Measurements from ENCODE around the gene TSPOAP1.

The TSPOAP1 gene

DNA sequence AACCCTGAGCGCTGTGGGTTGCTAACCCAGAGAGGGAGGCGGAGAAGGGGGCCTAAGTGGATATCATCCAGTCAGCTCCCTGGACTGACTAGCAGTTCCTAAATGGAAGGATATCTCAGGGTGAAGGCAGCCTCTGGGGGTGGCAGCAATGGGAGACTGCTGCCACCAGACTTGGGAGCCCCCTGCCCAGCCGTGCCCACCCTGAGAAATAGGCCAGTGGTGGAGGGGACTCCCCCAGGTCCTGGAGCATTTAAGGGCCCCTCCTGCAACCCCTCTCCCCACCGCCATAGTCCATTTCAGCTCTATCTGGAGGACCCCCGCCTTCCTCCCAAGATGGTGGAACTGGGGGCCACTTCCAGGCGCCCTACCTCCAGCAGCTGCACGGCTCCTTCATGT is 8.4 kb downstream of the TSPOAP1 start:
- TF ChIP-seq, protein P1, sequence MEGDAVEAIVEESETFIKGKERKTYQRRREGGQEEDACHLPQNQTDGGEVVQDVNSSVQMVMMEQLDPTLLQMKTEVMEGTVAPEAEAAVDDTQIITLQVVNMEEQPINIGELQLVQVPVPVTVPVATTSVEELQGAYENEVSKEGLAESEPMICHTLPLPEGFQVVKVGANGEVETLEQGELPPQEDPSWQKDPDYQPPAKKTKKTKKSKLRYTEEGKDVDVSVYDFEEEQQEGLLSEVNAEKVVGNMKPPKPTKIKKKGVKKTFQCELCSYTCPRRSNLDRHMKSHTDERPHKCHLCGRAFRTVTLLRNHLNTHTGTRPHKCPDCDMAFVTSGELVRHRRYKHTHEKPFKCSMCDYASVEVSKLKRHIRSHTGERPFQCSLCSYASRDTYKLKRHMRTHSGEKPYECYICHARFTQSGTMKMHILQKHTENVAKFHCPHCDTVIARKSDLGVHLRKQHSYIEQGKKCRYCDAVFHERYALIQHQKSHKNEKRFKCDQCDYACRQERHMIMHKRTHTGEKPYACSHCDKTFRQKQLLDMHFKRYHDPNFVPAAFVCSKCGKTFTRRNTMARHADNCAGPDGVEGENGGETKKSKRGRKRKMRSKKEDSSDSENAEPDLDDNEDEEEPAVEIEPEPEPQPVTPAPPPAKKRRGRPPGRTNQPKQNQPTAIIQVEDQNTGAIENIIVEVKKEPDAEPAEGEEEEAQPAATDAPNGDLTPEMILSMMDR (IDR thresholded peaks at IDR 0.05), result no peak

DNA sequence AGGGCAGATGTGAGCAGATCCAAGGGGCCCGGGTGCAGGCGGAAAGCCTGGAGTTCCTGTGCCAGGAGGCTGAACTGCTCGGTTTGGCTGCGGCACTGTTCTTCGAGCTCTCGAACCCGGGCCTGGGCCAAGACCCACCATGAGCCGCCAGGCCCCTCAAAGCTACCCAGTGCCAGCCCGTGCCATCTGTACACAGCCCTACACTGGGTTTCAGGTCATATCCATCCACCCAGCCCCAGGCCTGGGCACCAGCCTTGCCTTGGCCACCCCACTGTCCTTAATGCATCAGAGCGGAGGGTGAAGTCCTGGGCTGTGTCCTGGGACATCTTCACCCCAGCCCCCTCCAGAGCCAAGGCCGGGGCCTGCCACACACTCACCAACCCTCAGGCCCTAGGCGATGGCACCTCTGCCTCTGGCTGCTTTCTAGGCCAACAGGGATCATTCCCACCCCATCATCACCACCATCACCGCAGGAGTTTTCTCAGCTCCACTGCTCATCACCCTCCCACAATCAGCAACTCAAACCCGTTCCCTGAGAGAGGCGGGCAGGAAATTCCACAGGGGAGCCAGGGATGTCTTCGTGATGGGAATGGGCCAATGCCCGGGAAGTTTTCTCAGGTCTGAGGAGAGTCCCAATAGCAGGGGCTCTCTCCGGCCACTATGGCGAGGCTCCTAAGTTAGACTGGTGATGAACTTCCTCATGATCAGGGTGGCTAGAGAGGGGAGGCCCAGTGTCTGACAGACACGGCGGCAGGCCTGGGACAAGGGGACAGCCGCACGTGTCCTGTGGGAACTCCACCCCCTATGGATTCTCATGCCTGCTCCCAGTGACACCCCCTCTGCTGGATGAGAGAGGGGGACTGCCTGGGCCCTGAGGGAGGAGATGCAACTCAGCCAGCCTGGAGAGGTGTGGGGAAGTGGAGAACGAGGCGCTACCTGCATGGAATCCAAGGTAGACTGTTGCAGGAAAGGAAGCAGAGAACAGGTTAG is 9.1 kb downstream of the TSPOAP1 start:
- peaks cover 20% of the 10 kb centered on the region for H3K27me3 ChIP-seq
- H3K4me1 ChIP-seq (ENCODE audit: control insufficient read depth in 1 of 2, insufficient read depth in 1 of 2, low read depth in 1 of 2, low read length in 1 of 2), result peaks cover 7 to 19% of the 10 kb centered on the region in 2 experiments
- no peak overlapping the region for H3K4me3 ChIP-seq (ENCODE audit: low read depth in 1 of 2, low read length in 1 of 2)
- H3K27ac ChIP-seq, result no peak overlapping the region
- H3K9me3 ChIP-seq, result no peaks in the 10 kb centered on the region
- TF ChIP-seq, protein P1 (IDR thresholded peaks at IDR 0.05), result no peak
- no peaks in the 10 kb centered on the region for H3K36me3 ChIP-seq

More for the DNA sequence above, 8.4 kb downstream of the TSPOAP1 start:
- Histone ChIP-seq H3K4me1 (ENCODE audit: control insufficient read depth in 1 of 2, insufficient read depth in 1 of 2, low read depth in 1 of 2, low read length in 1 of 2) (peaks cover 14 to 26% of the 10 kb centered on the region in 2 experiments), H3K36me3 (no peaks in the 10 kb centered on the region), H3K9me3 (no peaks in the 10 kb centered on the region), H3K4me3 (ENCODE audit: low read depth in 1 of 2, low read length in 1 of 2) (no peak overlapping the region), H3K27me3 (peaks cover 27% of the 10 kb centered on the region), H3K27ac (no peak overlapping the region)

DNA sequence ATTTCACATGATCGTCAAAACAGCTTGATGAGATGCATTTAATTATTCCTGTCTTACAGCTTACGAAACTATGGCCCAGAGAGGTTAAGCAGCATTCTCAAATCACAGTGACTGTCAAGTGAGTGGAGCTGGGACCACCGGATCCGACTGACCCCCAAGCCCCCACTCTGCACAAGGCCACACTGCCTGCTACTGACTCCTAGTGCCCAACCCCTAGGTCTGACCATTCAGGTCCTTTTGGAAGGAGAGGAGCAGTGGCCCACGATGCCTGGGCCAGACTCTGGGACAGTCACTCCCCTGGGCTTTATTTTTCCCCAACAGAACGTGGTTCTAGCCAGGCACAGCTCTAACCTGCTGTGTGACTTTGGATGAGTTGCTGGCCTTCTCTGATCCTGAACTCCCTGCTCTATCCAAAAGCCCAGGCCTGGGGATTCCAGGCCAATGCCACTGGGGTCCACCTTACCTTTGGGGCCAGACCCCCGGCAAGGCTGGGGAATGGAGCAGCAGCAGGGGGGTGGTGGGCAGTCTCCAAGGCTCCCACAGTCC is 9.9 kb downstream of the TSPOAP1 start:
- no peaks in the 10 kb centered on the region for H3K36me3 ChIP-seq
- no peak overlapping the region for H3K4me3 ChIP-seq (ENCODE audit: low read depth in 1 of 2, low read length in 1 of 2)
- TF ChIP-seq, protein P1 (IDR thresholded peaks at IDR 0.05), result no peak
- H3K27me3 ChIP-seq, result peaks cover 12% of the 10 kb centered on the region
- no peaks in the 10 kb centered on the region for H3K9me3 ChIP-seq
- H3K27ac ChIP-seq, result no peak overlapping the region
- peaks cover 0 to 13% of the 10 kb centered on the region in 2 experiments for H3K4me1 ChIP-seq (ENCODE audit: control insufficient read depth in 1 of 2, insufficient read depth in 1 of 2, low read depth in 1 of 2, low read length in 1 of 2)

DNA sequence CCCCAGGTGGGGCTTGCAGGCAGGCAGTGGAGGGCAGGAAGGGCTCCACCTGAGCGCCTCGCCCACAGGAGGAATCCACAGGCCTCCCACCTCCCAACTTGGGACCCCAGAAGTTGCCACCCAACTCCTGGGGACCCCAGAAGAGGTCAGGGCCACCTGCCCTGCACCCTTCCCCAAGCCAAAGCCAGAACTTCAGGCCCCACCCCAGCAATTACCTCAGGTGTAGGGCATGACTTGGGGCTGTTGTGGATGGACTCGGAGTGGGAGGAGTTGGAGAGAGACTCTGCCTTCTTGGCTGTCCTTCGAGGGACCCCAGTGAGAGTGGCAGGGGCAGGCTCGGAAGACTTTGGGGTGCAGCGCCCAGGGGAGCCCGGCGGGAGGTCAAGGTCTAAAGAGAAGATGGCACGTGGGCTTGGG is 10.5 kb downstream of the TSPOAP1 start:
- TF ChIP-seq, protein P1 (IDR thresholded peaks at IDR 0.05), result no peak
- Histone ChIP-seq H3K4me1 (ENCODE audit: control insufficient read depth in 1 of 2, insufficient read depth in 1 of 2, low read depth in 1 of 2, low read length in 1 of 2) (peaks cover 0 to 13% of the 10 kb centered on the region in 2 experiments), H3K27ac (no peak overlapping the region), H3K9me3 (no peaks in the 10 kb centered on the region), H3K36me3 (no peaks in the 10 kb centered on the region), H3K27me3 (peaks cover 6% of the 10 kb centered on the region), H3K4me3 (ENCODE audit: low read depth in 1 of 2, low read length in 1 of 2) (no peak overlapping the region)

DNA sequence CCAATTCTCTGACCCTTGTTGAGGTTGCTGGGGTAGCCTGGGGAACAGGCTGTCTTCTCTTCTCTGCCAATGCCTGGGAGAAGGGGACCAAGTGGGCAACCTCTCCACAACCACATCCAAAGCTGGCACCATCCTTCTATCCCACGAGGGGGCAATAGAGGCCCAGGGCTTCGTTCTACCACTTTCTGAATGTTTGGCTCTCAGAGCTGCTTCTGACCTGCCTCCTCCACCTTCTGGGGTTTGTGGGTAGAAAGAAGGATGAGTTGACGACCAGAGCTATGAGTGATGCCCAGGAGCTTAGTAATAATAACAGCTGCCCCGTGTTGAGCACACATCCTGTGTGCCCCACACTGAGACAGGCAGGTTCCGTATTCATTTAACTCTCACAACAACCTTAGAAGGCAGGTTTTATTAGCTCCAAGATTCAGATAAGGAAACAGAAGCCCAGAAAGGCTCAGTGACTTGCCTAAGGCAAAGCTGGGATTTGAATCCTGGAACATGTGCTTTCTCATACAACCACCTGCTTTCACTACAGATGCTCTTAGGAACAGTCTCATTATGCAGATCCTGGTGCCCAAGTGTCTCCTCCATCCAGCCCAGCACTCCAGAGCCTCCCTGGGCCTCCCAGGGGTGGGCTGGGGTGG is 11.1 kb downstream of the TSPOAP1 start:
- TF ChIP-seq, protein P1 (IDR thresholded peaks at IDR 0.05), result peak; percentile 70
- no peaks in the 10 kb centered on the region for H3K36me3 ChIP-seq
- no peaks in the 10 kb centered on the region for H3K9me3 ChIP-seq
- no peak overlapping the region for H3K4me3 ChIP-seq (ENCODE audit: low read depth in 1 of 2, low read length in 1 of 2)
- peaks cover 0 to 13% of the 10 kb centered on the region in 2 experiments for H3K4me1 ChIP-seq (ENCODE audit: control insufficient read depth in 1 of 2, insufficient read depth in 1 of 2, low read depth in 1 of 2, low read length in 1 of 2)
- H3K27me3 ChIP-seq, result peaks cover under 1% of the 10 kb centered on the region
- peak overlapping the region; percentile 32 for H3K27ac ChIP-seq
